WTC11 (cell line): ENCODE data around the gene RNASE11. TPM values are rescaled to one million over a fixed set of nuclear protein-coding genes. Genes with fewer than 3 reads are reported as not detected.
A peak's percentile ranks its signal among the peaks of the same experiment; 100 is the strongest.

Experiments
- ATAC-seq: fragments of 200-7000 bp; cut with Tn5 transposase; 2 replicates; pipeline ENCODE4 v1.10.0; 2021; ENCODE audit warnings: mild to moderate bottlenecking, moderate library complexity
- CTCF ChIA-PET: fragments of 300-600 bp; sonication (Branson Sonifier 250); formaldehyde crosslinking; loops from one replicate; lab custom pipeline; 2021; ENCODE audit warnings: antibody characterized with exemption; lab: Charles Lee
- POLR2A ChIA-PET: fragments of 350-600 bp; sonication (Branson Sonifier 250); formaldehyde crosslinking; loops from one replicate; lab custom pipeline; 2021; ENCODE audit warnings: antibody characterized with exemption; lab: Charles Lee
- DNase-seq: peaks from one replicate; pipeline ENCODE4 v3.0.0; 2021; ENCODE audit warnings: low spot score
- H3K27ac Mint-ChIP-seq: 2 replicates; pipeline ENCODE4 v1.8.0; 2021; ENCODE audit warnings: mixed read lengths
- H3K27me3 Mint-ChIP-seq: 2 replicates; pipeline ENCODE4 v1.8.0; 2021; ENCODE audit warnings: low read depth, mild to moderate bottlenecking, moderate library complexity, mixed read lengths
- H3K36me3 Mint-ChIP-seq: 2 replicates; pipeline ENCODE4 v1.8.0; 2021; ENCODE audit warnings: mixed read lengths
- H3K4me1 Mint-ChIP-seq: 2 replicates; pipeline ENCODE4 v1.8.0; 2022; ENCODE audit warnings: mixed read lengths
- H3K4me3 Mint-ChIP-seq: 2 replicates; pipeline ENCODE4 v1.8.0; 2021; ENCODE audit warnings: mild to moderate bottlenecking, moderate library complexity, mixed read lengths
- H3K9me3 Mint-ChIP-seq: 2 replicates; pipeline ENCODE4 v1.8.0; 2021; ENCODE audit warnings: mixed read lengths
- AR ChIP-seq: fragments of 250-450 bp; sonication (Bioruptor Pico); IDR thresholded peaks from 2 replicates; pipeline ENCODE4 v1.9.0; 2021; ENCODE audit warnings: mild to moderate bottlenecking
- CBFB ChIP-seq: sonication (generic); formaldehyde crosslinking; IDR thresholded peaks from 2 replicates; pipeline ENCODE4 v1.8.1; 2022; ENCODE audit warnings: mild to moderate bottlenecking, low read depth, missing genetic modification reagents
- CDX4 ChIP-seq: fragments of 250-450 bp; sonication (Bioruptor Pico); IDR thresholded peaks from 2 replicates; pipeline ENCODE4 v1.9.0; 2021; ENCODE audit warnings: moderate library complexity, mild to moderate bottlenecking, inconsistent platforms, borderline replicate concordance
- PRRX2 ChIP-seq: fragments of 250-450 bp; sonication (Bioruptor Pico); IDR thresholded peaks from 2 replicates; pipeline ENCODE4 v1.8.0; 2021; ENCODE audit warnings: mild to moderate bottlenecking
- SMAD3 ChIP-seq: sonication (generic); formaldehyde crosslinking; IDR thresholded peaks from 2 replicates; pipeline ENCODE4 v1.8.0; 2022; ENCODE audit warnings: missing genetic modification reagents, mild to moderate bottlenecking, borderline replicate concordance
- TCF7 ChIP-seq: sonication (generic); formaldehyde crosslinking; IDR thresholded peaks from 2 replicates; pipeline ENCODE4 v1.8.0; 2022; ENCODE audit warnings: mild to moderate bottlenecking, low read depth, missing genetic modification reagents, moderate library complexity
- TEAD1 ChIP-seq: sonication (generic); formaldehyde crosslinking; IDR thresholded peaks from 2 replicates; pipeline ENCODE4 v1.8.0; 2022; ENCODE audit warnings: mild to moderate bottlenecking, missing genetic modification reagents
- ZNF121 ChIP-seq: sonication (generic); formaldehyde crosslinking; IDR thresholded peaks from 2 replicates; pipeline ENCODE4 v1.8.0; 2023; ENCODE audit warnings: missing genetic modification reagents
- total RNA-seq: library from RNA; stranded (reverse); gene quantifications from 3 replicates; pipeline ENCODE4 v1.2.3, GENCODE V29; 2021
- TF ChIP-seq, protein P1 (sequence below): sonication (generic); formaldehyde crosslinking; conservative IDR thresholded peaks from 2 replicates; pipeline ENCODE4 v1.8.1; 2022; ENCODE audit warnings: mild to moderate bottlenecking, missing genetic modification reagents
- TF ChIP-seq, protein P2 (sequence below): fragments of 250-450 bp; sonication (Bioruptor Pico); IDR thresholded peaks from 2 replicates; pipeline ENCODE4 v1.9.0; 2021; ENCODE audit warnings: mild to moderate bottlenecking, borderline replicate concordance
- TF ChIP-seq, protein P3 (sequence below): sonication (generic); formaldehyde crosslinking; IDR thresholded peaks from 2 replicates; pipeline ENCODE4 v1.8.1; 2022; ENCODE audit warnings: missing genetic modification reagents, borderline replicate concordance
- TF ChIP-seq, protein P4 (sequence below): sonication (generic); formaldehyde crosslinking; conservative IDR thresholded peaks from 2 replicates; pipeline ENCODE4 v1.8.1; 2023; ENCODE audit warnings: mild to moderate bottlenecking, low read depth, missing genetic modification reagents, moderate library complexity
- TF ChIP-seq, protein P5 (sequence below): sonication (generic); formaldehyde crosslinking; IDR thresholded peaks from 2 replicates; pipeline ENCODE4 v1.8.1; 2022; ENCODE audit warnings: low read depth, missing genetic modification reagents, borderline replicate concordance

RNASE11 gene
- total RNA-seq, 1 experiment from 2014 or later, result not detected

GRCh38 chr14:20626274-20626673, 38.5 kb upstream of the RNASE11 start:
- Mint-ChIP-seq H3K27me3 (peaks cover 57% of the 10 kb centered on the region), H3K9me3 (no peaks in the 10 kb centered on the region), H3K36me3 (no peaks in the 10 kb centered on the region), H3K27ac (no peak overlapping the region), H3K4me3 (peak overlapping the region; percentile 93), H3K4me1 (peaks cover 38% of the 10 kb centered on the region)
- POLR2A ChIA-PET, result interaction anchor here (0.6 to 0.7 kb wide), 2 partner anchors 56 to 247 kb away, joined by 3 read pairs; no protein-coding TSS in a partner anchor
- ATAC-seq (no peak), DNase-seq (no peak)
- TF ChIP-seq CDX4 (CRISPR knock-in tag), result no peak
- 0 out of 2 replicates have a peak, but pooled peaks have one; percentile 17 for TF ChIP-seq ZNF121 (CRISPR knock-in tag)
- TF ChIP-seq, protein P1, sequence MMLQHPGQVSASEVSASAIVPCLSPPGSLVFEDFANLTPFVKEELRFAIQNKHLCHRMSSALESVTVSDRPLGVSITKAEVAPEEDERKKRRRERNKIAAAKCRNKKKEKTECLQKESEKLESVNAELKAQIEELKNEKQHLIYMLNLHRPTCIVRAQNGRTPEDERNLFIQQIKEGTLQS, result no peak
- TF ChIP-seq, protein P2, sequence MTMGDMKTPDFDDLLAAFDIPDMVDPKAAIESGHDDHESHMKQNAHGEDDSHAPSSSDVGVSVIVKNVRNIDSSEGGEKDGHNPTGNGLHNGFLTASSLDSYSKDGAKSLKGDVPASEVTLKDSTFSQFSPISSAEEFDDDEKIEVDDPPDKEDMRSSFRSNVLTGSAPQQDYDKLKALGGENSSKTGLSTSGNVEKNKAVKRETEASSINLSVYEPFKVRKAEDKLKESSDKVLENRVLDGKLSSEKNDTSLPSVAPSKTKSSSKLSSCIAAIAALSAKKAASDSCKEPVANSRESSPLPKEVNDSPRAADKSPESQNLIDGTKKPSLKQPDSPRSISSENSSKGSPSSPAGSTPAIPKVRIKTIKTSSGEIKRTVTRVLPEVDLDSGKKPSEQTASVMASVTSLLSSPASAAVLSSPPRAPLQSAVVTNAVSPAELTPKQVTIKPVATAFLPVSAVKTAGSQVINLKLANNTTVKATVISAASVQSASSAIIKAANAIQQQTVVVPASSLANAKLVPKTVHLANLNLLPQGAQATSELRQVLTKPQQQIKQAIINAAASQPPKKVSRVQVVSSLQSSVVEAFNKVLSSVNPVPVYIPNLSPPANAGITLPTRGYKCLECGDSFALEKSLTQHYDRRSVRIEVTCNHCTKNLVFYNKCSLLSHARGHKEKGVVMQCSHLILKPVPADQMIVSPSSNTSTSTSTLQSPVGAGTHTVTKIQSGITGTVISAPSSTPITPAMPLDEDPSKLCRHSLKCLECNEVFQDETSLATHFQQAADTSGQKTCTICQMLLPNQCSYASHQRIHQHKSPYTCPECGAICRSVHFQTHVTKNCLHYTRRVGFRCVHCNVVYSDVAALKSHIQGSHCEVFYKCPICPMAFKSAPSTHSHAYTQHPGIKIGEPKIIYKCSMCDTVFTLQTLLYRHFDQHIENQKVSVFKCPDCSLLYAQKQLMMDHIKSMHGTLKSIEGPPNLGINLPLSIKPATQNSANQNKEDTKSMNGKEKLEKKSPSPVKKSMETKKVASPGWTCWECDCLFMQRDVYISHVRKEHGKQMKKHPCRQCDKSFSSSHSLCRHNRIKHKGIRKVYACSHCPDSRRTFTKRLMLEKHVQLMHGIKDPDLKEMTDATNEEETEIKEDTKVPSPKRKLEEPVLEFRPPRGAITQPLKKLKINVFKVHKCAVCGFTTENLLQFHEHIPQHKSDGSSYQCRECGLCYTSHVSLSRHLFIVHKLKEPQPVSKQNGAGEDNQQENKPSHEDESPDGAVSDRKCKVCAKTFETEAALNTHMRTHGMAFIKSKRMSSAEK, result no peak
- CTCF ChIA-PET, result interaction anchor here (0.5 to 1.3 kb wide), 3 partner anchors 17 to 31 kb away, joined by 3 to 6 read pairs (median 3); no protein-coding TSS in a partner anchor

DNA sequence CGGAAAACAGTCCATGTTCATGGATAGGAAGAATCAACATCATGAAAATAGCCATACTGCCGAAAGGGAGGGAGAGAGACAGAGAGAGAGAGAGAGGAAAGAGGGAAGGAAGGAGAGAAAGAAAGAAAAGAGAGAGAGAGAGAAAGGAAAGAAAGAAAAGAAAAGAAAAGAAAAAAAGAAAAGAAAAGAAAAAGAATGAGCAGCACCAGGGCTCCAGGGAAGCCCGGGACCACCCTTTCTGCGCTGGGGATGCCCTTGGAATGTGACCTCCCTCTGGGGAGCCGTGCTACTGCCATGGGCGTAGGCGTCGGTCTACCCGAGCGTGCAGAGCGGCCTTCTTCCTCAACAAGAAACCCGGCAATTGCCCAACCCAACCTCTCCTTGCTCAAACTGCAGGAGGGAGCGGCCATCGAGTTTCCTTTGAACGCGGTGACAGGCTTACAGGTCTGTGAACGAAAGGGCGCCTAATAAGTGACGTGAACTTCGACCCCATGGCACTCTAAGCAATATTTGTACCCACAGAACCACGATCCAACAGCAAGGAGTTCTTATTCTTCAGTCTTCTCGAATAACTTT, 36.8 kb upstream of the RNASE11 start:
- ATAC-seq (peak; percentile 53), DNase-seq (peak; percentile 76)
- TF ChIP-seq, protein P3, sequence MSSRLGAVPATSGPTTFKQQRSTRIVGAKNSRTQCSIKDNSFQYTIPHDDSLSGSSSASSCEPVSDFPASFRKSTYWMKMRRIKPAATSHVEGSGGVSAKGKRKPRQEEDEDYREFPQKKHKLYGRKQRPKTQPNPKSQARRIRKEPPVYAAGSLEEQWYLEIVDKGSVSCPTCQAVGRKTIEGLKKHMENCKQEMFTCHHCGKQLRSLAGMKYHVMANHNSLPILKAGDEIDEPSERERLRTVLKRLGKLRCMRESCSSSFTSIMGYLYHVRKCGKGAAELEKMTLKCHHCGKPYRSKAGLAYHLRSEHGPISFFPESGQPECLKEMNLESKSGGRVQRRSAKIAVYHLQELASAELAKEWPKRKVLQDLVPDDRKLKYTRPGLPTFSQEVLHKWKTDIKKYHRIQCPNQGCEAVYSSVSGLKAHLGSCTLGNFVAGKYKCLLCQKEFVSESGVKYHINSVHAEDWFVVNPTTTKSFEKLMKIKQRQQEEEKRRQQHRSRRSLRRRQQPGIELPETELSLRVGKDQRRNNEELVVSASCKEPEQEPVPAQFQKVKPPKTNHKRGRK (CRISPR knock-in tag), result peak; percentile 99
- TF ChIP-seq, protein P4, sequence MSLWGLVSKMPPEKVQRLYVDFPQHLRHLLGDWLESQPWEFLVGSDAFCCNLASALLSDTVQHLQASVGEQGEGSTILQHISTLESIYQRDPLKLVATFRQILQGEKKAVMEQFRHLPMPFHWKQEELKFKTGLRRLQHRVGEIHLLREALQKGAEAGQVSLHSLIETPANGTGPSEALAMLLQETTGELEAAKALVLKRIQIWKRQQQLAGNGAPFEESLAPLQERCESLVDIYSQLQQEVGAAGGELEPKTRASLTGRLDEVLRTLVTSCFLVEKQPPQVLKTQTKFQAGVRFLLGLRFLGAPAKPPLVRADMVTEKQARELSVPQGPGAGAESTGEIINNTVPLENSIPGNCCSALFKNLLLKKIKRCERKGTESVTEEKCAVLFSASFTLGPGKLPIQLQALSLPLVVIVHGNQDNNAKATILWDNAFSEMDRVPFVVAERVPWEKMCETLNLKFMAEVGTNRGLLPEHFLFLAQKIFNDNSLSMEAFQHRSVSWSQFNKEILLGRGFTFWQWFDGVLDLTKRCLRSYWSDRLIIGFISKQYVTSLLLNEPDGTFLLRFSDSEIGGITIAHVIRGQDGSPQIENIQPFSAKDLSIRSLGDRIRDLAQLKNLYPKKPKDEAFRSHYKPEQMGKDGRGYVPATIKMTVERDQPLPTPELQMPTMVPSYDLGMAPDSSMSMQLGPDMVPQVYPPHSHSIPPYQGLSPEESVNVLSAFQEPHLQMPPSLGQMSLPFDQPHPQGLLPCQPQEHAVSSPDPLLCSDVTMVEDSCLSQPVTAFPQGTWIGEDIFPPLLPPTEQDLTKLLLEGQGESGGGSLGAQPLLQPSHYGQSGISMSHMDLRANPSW (CRISPR knock-in tag), result no peak
- TF ChIP-seq TEAD1 (CRISPR knock-in tag), result 0 out of 2 replicates have a peak, but pooled peaks have one; percentile 23
- Mint-ChIP-seq H3K27ac (peak overlapping the region; percentile 84), H3K4me3 (peak overlapping the region; percentile 93), H3K36me3 (no peaks in the 10 kb centered on the region), H3K9me3 (no peaks in the 10 kb centered on the region), H3K27me3 (peaks cover 50% of the 10 kb centered on the region), H3K4me1 (peaks cover 38% of the 10 kb centered on the region)
- CTCF ChIA-PET, result no interaction called here
- POLR2A ChIA-PET, result interaction anchor here (0.9 kb wide), 1 partner anchor 281 kb away, joined by 3 read pairs; the partner anchor contains the start of gene PARP2

DNA sequence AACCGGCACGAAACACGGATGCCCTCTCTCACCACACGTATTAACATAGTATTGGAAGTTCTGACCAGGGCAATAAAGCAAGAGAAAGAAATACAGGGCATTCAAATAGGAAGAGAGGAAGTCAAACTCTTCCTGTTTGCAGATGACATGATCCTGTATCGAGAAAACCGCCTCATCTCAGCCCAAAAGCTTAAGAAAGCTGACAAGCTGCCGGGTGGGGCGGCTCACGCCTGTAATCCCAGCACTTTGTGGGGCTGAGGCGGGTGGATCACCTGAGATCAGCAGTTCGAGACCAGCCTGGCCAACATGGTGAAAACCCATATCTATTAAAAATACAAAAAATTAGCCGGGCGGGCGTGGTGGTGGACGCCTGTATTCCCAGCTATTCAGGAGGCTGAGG, 36.0 kb upstream of the RNASE11 start:
- no peak overlapping the region for H3K27ac Mint-ChIP-seq
- H3K4me3 Mint-ChIP-seq, result peak overlapping the region; percentile 93
- POLR2A ChIA-PET, result interaction anchor here (0.9 to 2.3 kb wide), 2 partner anchors 10 to 281 kb away, joined by 3 to 7 read pairs; partner anchors contain the start of gene PARP2
- CTCF ChIA-PET, result interaction anchor here (1.2 to 2.7 kb wide), 3 partner anchors 34 to 69 kb away, joined by 3 to 10 read pairs (median 5); partner anchors contain the start of gene RNASE4
- H3K27me3 Mint-ChIP-seq, result peaks cover 44% of the 10 kb centered on the region
- H3K4me1 Mint-ChIP-seq, result peaks cover 34% of the 10 kb centered on the region
- no peaks in the 10 kb centered on the region for H3K9me3 Mint-ChIP-seq
- DNase-seq (peak; percentile 43), ATAC-seq (no peak)
- H3K36me3 Mint-ChIP-seq, result no peaks in the 10 kb centered on the region
- TF ChIP-seq PRRX2 (CRISPR knock-in tag) (no peak), AR (CRISPR knock-in tag) (no peak), SMAD3 (no peak), CBFB (CRISPR knock-in tag) (no peak), TCF7 (CRISPR knock-in tag) (no peak)
- TF ChIP-seq, protein P5, sequence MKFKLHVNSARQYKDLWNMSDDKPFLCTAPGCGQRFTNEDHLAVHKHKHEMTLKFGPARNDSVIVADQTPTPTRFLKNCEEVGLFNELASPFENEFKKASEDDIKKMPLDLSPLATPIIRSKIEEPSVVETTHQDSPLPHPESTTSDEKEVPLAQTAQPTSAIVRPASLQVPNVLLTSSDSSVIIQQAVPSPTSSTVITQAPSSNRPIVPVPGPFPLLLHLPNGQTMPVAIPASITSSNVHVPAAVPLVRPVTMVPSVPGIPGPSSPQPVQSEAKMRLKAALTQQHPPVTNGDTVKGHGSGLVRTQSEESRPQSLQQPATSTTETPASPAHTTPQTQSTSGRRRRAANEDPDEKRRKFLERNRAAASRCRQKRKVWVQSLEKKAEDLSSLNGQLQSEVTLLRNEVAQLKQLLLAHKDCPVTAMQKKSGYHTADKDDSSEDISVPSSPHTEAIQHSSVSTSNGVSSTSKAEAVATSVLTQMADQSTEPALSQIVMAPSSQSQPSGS (CRISPR knock-in tag), result no peak
